Spleen (tissue), 11 donors: Measurements from ENCODE around the gene DBH. TPM values are rescaled to one million over a fixed set of nuclear protein-coding genes. Genes with fewer than 3 reads are reported as not detected.
A peak's percentile ranks its signal among the peaks of the same experiment; 100 is the strongest.

Experiments used
- DNase-seq: peaks from one replicate; pipeline ENCODE4 v3.0.0-alpha.2; 2020
- H3K27ac ChIP-seq, 8 donors: fragments of 200-600 bp; sonication (generic) in 7 of 8; 1 replicate in 4 of 8; 2 replicates in 4 of 8; pipeline versions ENCODE4 v1.5.0 to v1.8.0; 2016 to 2021; ENCODE audit warnings: inconsistent platforms in 4 of 8, mild to moderate bottlenecking in 4 of 8, moderate library complexity in 1 of 8
- H3K27me3 ChIP-seq, 7 donors: fragments of 200-600 bp; sonication (generic) in 6 of 7; replicated peaks in 1 of 7; 1 replicate in 4 of 7; 2 replicates in 3 of 7; pipeline versions ENCODE4 v1.5.0 to v1.8.0; 2016 to 2021; ENCODE audit warnings: inconsistent platforms in 3 of 7, mild to moderate bottlenecking in 1 of 7
- H3K36me3 ChIP-seq, 6 donors: fragments of 200-600 bp; sonication (generic) in 5 of 6; 1 replicate in 4 of 6; 2 replicates in 2 of 6; pipeline versions ENCODE4 v1.5.0 to v1.8.0; 2016 to 2021; ENCODE audit warnings: inconsistent platforms in 2 of 6
- H3K4me1 ChIP-seq, 6 donors: fragments of 200-600 bp; sonication (generic) in 5 of 6; 1 replicate in 3 of 6; 2 replicates in 3 of 6; pipeline versions ENCODE4 v1.5.0 to v1.8.0; 2016 to 2021; ENCODE audit warnings: inconsistent platforms in 3 of 6
- H3K4me3 ChIP-seq, 8 donors: fragments of 200-600 bp; sonication (generic) in 7 of 8; 1 replicate in 4 of 8; 2 replicates in 4 of 8; pipeline versions ENCODE4 v1.5.0 to v1.8.0; 2016 to 2021; ENCODE audit warnings: inconsistent platforms in 4 of 8, mild to moderate bottlenecking in 4 of 8, moderate library complexity in 2 of 8
- H3K9me3 ChIP-seq, 8 donors: fragments of 200-600 bp; sonication (generic) in 7 of 8; 1 replicate in 4 of 8; 2 replicates in 4 of 8; pipeline versions ENCODE4 v1.5.0 to v1.8.0; 2016 to 2021; ENCODE audit warnings: inconsistent platforms in 4 of 8
- POLR2A ChIP-seq, 3 donors: fragments of 450-650 bp; IDR thresholded peaks; one replicate each; pipeline ENCODE4 v1.5.1; 2017; ENCODE audit warnings: antibody characterized with exemption in 3 of 3, mild to moderate bottlenecking in 1 of 3
- POLR2AphosphoS5 ChIP-seq, 3 donors: sonication (generic); formaldehyde crosslinking; IDR thresholded peaks; one replicate each; pipeline ENCODE4 v1.5.1; 2017; ENCODE audit warnings: antibody characterized with exemption in 3 of 3
- WGBS, 5 donors: extraction: QIAGEN DNeasy Blood & Tissue Kit in 3 of 5; methylation state at CpG; one replicate each; pipeline versions ENCODE4 v1.1.5 to v1.1.7; 2013 to 2018; 5-methylcytosine and 5-hydroxymethylcytosine counted together
- intact Hi-C: fragments of 100-400 bp; cut with DNase I; formaldehyde crosslinking; loops from one replicate; pipeline ENCODE4 v1.15.0; 2023; ENCODE audit warnings: low total_unique reads
- polyA plus RNA-seq, 3 donors: library from polyadenylated mRNA; stranded (reverse); fragments of 200-250 nt; gene quantifications; one replicate each; pipeline ENCODE4 v1.2.1, GENCODE V29; 2013
- total RNA-seq, 7 donors: library from RNA; depleted of rRNA in 3 of 7; stranded (reverse); fragments of >200 nt in 3 of 7; fragmentation: NEBNext Ultra II Directional in 4 of 7; extraction: Animal tissue kit (Norgen Biotek cat#: 25700) in 4 of 7; gene quantifications; one replicate each; pipeline versions ENCODE4 v1.1.0 to v1.2.1, GENCODE V29; 2016 to 2021
- TF ChIP-seq, protein P1 (sequence below), 11 experiments: fragments of 200-600 bp in 7 of 11; fragments of 450-650 bp in 4 of 11; sonication (generic) in 4 of 11; IDR thresholded peaks in 8 of 11; conservative IDR thresholded peaks in 3 of 11; 1 replicate in 7 of 11; 2 replicates in 4 of 11; pipeline versions ENCODE4 v1.4.0 to v1.8.0; 2016 to 2021; ENCODE audit warnings: antibody characterized with exemption in 11 of 11, inconsistent platforms in 4 of 11, mild to moderate bottlenecking in 1 of 11
- donor health status: healthy with polysubstance abuse.
- donor health status: DM: no; HTN: no; CAD: no; lungs with moderate emphysema.
- donor health status: DM: no; HTN: no; CAD: no.
- donor health status: Bipolar disorder and iron deficiency.
- donor health status: healthy.
- donor health status: DM: no; HTN: no; CAD: no.
- donor health status: DM: yes; HTN: yes; CAD: no.

Gene DBH
- total and polyA plus RNA-seq, 10 donors: 0.03 to 1.2 (median 0.32) TPM; not detected in 2

DNA sequence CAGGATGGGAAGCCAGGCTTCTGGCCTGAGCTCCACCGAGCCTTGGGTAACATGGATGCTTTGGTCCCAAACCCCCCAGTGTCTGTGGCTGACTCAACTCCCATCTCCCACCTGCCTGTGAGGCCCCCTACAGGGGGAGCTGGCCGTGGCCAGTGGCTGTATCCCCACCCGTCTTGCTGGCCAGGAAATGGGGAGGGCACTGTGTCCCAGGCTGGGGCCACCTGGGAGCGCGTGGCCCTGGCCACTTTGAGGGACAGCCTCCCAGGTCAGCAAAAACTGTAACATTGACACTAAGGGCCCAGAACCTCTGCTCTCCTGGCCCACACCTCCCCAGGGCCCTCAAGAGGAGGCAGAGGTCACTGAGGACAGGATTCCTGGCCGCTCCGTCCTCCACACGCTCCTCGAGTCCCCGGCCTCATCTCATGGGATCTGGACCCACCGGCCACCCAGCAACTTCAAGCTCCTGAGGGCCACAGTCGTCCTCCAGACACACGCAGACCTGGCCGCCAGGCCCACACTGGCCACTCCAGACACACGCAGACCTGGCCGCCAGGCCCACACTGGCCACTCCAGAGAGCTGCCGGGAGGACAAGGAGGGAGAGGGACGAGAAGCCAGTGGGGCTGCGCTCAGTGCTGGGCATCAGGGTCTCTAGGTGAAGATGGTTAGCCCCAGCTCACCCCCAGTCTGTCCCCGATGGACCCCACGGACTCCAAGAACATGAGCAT is 44.2 kb downstream of the DBH start:
- DNase-seq: no peak
- Histone ChIP-seq H3K27me3 (peaks cover 0 to 21% (median 0%) of the 10 kb centered on the region in 7 donors), H3K27ac (no peak overlapping the region), H3K4me3 (no peak overlapping the region), H3K9me3 (no peaks in the 10 kb centered on the region), H3K36me3 (no peaks in the 10 kb centered on the region), H3K4me1 (peaks cover 4 to 54% (median 33%) of the 10 kb centered on the region in 6 donors)
- TF ChIP-seq POLR2A (IDR thresholded peaks at IDR 0.05): no peak
- TF ChIP-seq POLR2AphosphoS5 (IDR thresholded peaks at IDR 0.05): no peak
- TF ChIP-seq, protein P1, sequence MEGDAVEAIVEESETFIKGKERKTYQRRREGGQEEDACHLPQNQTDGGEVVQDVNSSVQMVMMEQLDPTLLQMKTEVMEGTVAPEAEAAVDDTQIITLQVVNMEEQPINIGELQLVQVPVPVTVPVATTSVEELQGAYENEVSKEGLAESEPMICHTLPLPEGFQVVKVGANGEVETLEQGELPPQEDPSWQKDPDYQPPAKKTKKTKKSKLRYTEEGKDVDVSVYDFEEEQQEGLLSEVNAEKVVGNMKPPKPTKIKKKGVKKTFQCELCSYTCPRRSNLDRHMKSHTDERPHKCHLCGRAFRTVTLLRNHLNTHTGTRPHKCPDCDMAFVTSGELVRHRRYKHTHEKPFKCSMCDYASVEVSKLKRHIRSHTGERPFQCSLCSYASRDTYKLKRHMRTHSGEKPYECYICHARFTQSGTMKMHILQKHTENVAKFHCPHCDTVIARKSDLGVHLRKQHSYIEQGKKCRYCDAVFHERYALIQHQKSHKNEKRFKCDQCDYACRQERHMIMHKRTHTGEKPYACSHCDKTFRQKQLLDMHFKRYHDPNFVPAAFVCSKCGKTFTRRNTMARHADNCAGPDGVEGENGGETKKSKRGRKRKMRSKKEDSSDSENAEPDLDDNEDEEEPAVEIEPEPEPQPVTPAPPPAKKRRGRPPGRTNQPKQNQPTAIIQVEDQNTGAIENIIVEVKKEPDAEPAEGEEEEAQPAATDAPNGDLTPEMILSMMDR (IDR thresholded peaks at IDR 0.05 in 8 of 11, conservative IDR thresholded peaks at IDR 0.05 in 3 of 11): no peak
- 84 to 91% (median 90%) methylated on average over 17 to 21 of the region's 21 CpGs for WGBS, 5 donors
- intact Hi-C loops: no loop called here

DNA sequence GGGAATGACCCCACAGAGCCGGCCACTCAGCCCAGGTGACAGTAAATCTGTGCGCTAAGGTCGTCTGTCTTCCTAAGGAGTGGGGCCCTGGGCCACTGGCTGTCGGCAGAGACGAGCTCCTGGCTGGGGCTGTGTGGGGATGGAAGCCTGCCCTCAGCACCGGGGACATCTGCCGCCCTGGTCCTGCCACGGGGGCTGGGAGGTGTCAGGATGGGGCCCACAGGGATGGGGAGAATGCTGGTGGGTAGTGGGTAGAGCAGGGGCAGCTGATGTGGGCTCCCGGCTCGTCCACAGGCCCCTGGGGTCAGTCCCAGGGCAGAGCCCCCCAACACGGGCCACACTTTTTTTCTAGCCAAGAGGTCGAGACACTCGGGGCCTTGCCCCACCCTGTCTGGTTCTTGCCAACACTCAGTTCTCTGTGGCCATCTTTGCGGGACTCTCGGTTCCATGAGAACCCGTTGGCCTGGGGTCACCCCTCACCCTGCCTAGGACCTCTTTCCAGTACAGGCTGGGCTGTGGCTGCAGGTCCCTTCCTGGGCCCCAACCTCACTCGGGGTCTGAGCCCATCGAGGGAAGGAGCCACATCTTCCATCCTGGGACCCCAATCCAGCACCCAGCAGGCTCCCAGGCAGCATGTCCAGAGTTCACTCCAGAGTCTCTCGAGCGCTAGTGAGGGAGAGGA is 45.0 kb downstream of the DBH start:
- intact Hi-C loops: no loop called here
- peaks cover 0 to 21% (median 0%) of the 10 kb centered on the region in 7 donors for H3K27me3 ChIP-seq
- no peaks in the 10 kb centered on the region for H3K36me3 ChIP-seq
- H3K27ac ChIP-seq: no peak overlapping the region
- peak; percentile 54 for DNase-seq
- H3K9me3 ChIP-seq: no peaks in the 10 kb centered on the region
- H3K4me3 ChIP-seq: no peak overlapping the region
- H3K4me1 ChIP-seq: peaks cover 4 to 51% (median 31%) of the 10 kb centered on the region in 6 donors
- 87 to 95% (median 89%) methylated on average over 17 to 20 of the region's 20 CpGs for whole genome bisulfite sequencing, 5 donors
- TF ChIP-seq, protein P1 (IDR thresholded peaks at IDR 0.05 in 8 of 11, conservative IDR thresholded peaks at IDR 0.05 in 3 of 11): no peak
- no peak for TF ChIP-seq POLR2AphosphoS5 (IDR thresholded peaks at IDR 0.05)
- TF ChIP-seq POLR2A (IDR thresholded peaks at IDR 0.05): no peak

DNA sequence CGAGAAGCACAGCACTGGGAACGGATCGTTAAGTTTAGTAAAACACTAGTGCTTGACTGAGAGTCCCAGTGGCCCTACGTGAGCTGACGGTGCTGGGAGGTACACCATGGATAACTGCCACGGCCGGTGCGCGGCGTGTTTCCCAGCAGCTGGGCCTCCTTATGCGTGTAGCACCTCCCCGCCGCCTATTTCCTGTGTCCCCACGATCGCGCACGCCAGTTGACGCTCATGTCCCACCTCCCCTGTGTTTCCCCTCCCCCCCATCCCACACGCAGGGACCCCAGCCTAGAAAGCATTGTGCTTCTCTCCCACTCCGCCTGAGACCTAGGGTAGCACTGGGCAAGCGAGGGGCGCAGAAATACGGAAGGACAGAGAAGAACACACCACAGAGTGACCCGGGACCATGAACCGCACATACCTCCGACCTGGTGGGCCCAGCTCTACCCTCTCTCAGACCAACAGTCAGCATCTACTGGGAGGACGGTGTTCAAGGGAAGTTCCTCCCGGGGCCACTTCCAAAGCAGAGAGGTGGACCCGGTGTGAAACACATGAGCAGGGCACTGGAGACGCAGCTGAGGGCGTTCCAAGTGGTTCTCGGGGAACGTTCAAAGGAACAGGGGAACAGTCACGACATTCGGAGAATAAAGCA is 45.6 kb downstream of the DBH start:
- Histone ChIP-seq H3K9me3 (no peaks in the 10 kb centered on the region), H3K4me1 (peaks cover 4 to 44% (median 26%) of the 10 kb centered on the region in 6 donors), H3K27ac (no peak overlapping the region), H3K36me3 (no peaks in the 10 kb centered on the region), H3K4me3 (no peak overlapping the region), H3K27me3 (peaks cover 0 to 21% (median 0%) of the 10 kb centered on the region in 7 donors)
- peak; percentile 65 for DNase-seq
- intact Hi-C loops: no loop called here
- TF ChIP-seq, protein P1 (IDR thresholded peaks at IDR 0.05 in 8 of 11, conservative IDR thresholded peaks at IDR 0.05 in 3 of 11): no peak
- TF ChIP-seq POLR2A (IDR thresholded peaks at IDR 0.05) (no peak), POLR2AphosphoS5 (IDR thresholded peaks at IDR 0.05) (no peak)
- 89 to 92% (median 91%) methylated on average over 32 to 35 of the region's 35 CpGs for WGBS, 5 donors
